Right lobe of liver (tissue), 4 donors: ENCODE measurements around the gene ZNF778.

Experiments used
- CTCF ChIP-seq, 4 donors: fragments of 200-600 bp in 3 of 4; fragments of 450-650 bp in 1 of 4; IDR thresholded peaks; one replicate each; pipeline versions ENCODE4 v1.5.1 to v1.8.0; 2016 to 2022; ENCODE audit warnings: antibody characterized with exemption in 4 of 4, mild to moderate bottlenecking in 2 of 4
- POLR2A ChIP-seq: fragments of 450-650 bp; IDR thresholded peaks from one replicate; pipeline ENCODE4 v1.6.1; 2017; ENCODE audit warnings: antibody characterized with exemption, mild to moderate bottlenecking
- donor health status: DM: no; HTN: no; CAD: no.
- donor health status: DM: no; HTN: no; CAD: no.
- donor health status: DM: no; HTN: yes; CAD: no.

GRCh38 chr16:89275837-89276720 lies 58.6 kb downstream of the ZNF778 start:
- no peak for TF ChIP-seq CTCF (IDR thresholded peaks at IDR 0.05)
- TF ChIP-seq POLR2A = no peak
